BE2C (cell line): ENCODE results near the gene INSYN2B.

Experiments
- DNase-seq: peaks from one replicate; pipeline ENCODE4 v3.0.0-alpha.2; 2020
- H3K27me3 ChIP-seq: fragments of 250-450 bp; sonication (Bioruptor Pico); 2 replicates; pipeline ENCODE4 v1.5.1; 2020; ENCODE audit warnings: mild to moderate bottlenecking
- H3K36me3 ChIP-seq: fragments of 250-450 bp; sonication (Bioruptor Pico); 2 replicates; pipeline ENCODE4 v1.5.1; 2020; ENCODE audit warnings: mild to moderate bottlenecking
- H3K4me1 ChIP-seq: fragments of 250-450 bp; sonication (Bioruptor Pico); 2 replicates; pipeline ENCODE4 v1.5.1; 2020
- H3K4me3 ChIP-seq: 2 replicates; pipeline ENCODE4 v1.5.1; 2011; ENCODE audit warnings: low read depth, low read length
- H3K9me3 ChIP-seq: fragments of 250-450 bp; sonication (Bioruptor Pico); 2 replicates; pipeline ENCODE4 v1.5.1; 2020
- CTCF ChIP-seq: IDR thresholded peaks from 2 replicates; pipeline ENCODE4 v1.5.1; 2012; ENCODE audit warnings: mild to moderate bottlenecking, low read depth, low read length

Gene INSYN2B

GRCh38 chr5:169988206-169988605, 7.9 kb upstream of the INSYN2B start:
- H3K4me3 ChIP-seq, result no peak overlapping the region
- DNase-seq, result no peak
- H3K9me3 ChIP-seq, result no peaks in the 10 kb centered on the region
- H3K36me3 ChIP-seq, result no peaks in the 10 kb centered on the region
- no peaks in the 10 kb centered on the region for H3K4me1 ChIP-seq
- no peak for TF ChIP-seq CTCF
- H3K27me3 ChIP-seq, result no peaks in the 10 kb centered on the region

- no peaks in the 10 kb centered on the region for H3K9me3 ChIP-seq
- no peaks in the 10 kb centered on the region for H3K4me1 ChIP-seq
- peaks cover 7% of the 10 kb centered on the region for H3K27me3 ChIP-seq
- TF ChIP-seq CTCF, result no peak
- H3K36me3 ChIP-seq, result no peaks in the 10 kb centered on the region
- DNase-seq, result no peak
- no peak overlapping the region for H3K4me3 ChIP-seq
These were observed 424 bp downstream of the INSYN2B start for GRCh38 chr5:169979871-169980270.

- H3K9me3 ChIP-seq, result no peaks in the 10 kb centered on the region
- DNase-seq, result no peak
- no peak for TF ChIP-seq CTCF
- peaks cover 7% of the 10 kb centered on the region for H3K27me3 ChIP-seq
- H3K36me3 ChIP-seq, result no peaks in the 10 kb centered on the region
- no peaks in the 10 kb centered on the region for H3K4me1 ChIP-seq
- H3K4me3 ChIP-seq, result no peak overlapping the region
These were observed 1.6 kb downstream of the INSYN2B start for GRCh38 chr5:169978714-169979113.

GRCh38 chr5:169974121-169974770, 6.0 kb downstream of the INSYN2B start:
- H3K4me1 ChIP-seq, result no peaks in the 10 kb centered on the region
- peaks cover 7% of the 10 kb centered on the region for H3K27me3 ChIP-seq
- TF ChIP-seq CTCF, result no peak
- H3K4me3 ChIP-seq, result no peak overlapping the region
- no peaks in the 10 kb centered on the region for H3K36me3 ChIP-seq
- H3K9me3 ChIP-seq, result no peaks in the 10 kb centered on the region
- no peak for DNase-seq

GRCh38 chr5:169973056-169973455, 7.2 kb downstream of the INSYN2B start:
- H3K36me3 ChIP-seq, result no peaks in the 10 kb centered on the region
- H3K27me3 ChIP-seq, result no peaks in the 10 kb centered on the region
- no peak overlapping the region for H3K4me3 ChIP-seq
- H3K4me1 ChIP-seq, result no peaks in the 10 kb centered on the region
- DNase-seq, result no peak
- H3K9me3 ChIP-seq, result no peaks in the 10 kb centered on the region
- no peak for TF ChIP-seq CTCF

GRCh38 chr5:169971780-169972179, 8.5 kb downstream of the INSYN2B start:
- Histone ChIP-seq H3K9me3 (no peaks in the 10 kb centered on the region), H3K4me3 (no peak overlapping the region), H3K27me3 (no peaks in the 10 kb centered on the region), H3K4me1 (no peaks in the 10 kb centered on the region), H3K36me3 (no peaks in the 10 kb centered on the region)
- no peak for TF ChIP-seq CTCF
- no peak for DNase-seq
